ENCODE data around the gene SHOC1.
"Not testable (repeated sequence)": the region's sequence is repeated elsewhere in the genome, so short reads cannot be mapped to it uniquely, and the experiment has no call there.

The SHOC1 gene

GRCh38 chr9:111798786-111799185 lies 4.0 kb upstream of the SHOC1 start:
- H3K4me3 ChIP-seq (ENCODE audit: low read length), result no peak overlapping the region
- DNase-seq (ENCODE audit: low read depth), result no peak
- TF ChIP-seq CTCF (conservative IDR thresholded peaks at IDR 0.05; ENCODE audit: low read depth, low read length), result no peak

- no peak for TF ChIP-seq CTCF (conservative IDR thresholded peaks at IDR 0.05; ENCODE audit: low read depth, low read length)
- DNase-seq (ENCODE audit: low read depth), result no peak
- H3K4me3 ChIP-seq (ENCODE audit: low read length), result no peak overlapping the region
These were observed 761 bp upstream of the SHOC1 start for GRCh38 chr9:111795557-111795839.

GRCh38 chr9:111791821-111792220 lies 2.9 kb downstream of the SHOC1 start:
- not testable (repeated sequence) for DNase-seq (ENCODE audit: low read depth)

GRCh38 chr9:111789881-111790280 lies 4.9 kb downstream of the SHOC1 start:
- no peak overlapping the region for H3K4me3 ChIP-seq (ENCODE audit: low read length)
- no peak for TF ChIP-seq CTCF (conservative IDR thresholded peaks at IDR 0.05; ENCODE audit: low read depth, low read length)
- DNase-seq (ENCODE audit: low read depth), result no peak

More at GRCh38 chr9:111791821-111792220, 2.9 kb downstream of the SHOC1 start:
- not testable (repeated sequence) for H3K4me3 ChIP-seq (ENCODE audit: low read length)

GRCh38 chr9:111783857-111784256 lies 10.9 kb downstream of the SHOC1 start:
- DNase-seq (ENCODE audit: low read depth), result no peak
- no peak overlapping the region for H3K4me3 ChIP-seq (ENCODE audit: low read length)
- TF ChIP-seq CTCF (conservative IDR thresholded peaks at IDR 0.05; ENCODE audit: low read depth, low read length), result no peak

- no peak for TF ChIP-seq CTCF (conservative IDR thresholded peaks at IDR 0.05; ENCODE audit: low read depth, low read length)
- no peak for DNase-seq (ENCODE audit: low read depth)
- no peak overlapping the region for H3K4me3 ChIP-seq (ENCODE audit: low read length)
These were observed 11.3 kb downstream of the SHOC1 start for GRCh38 chr9:111783424-111783823.

- H3K4me3 ChIP-seq (ENCODE audit: low read length), result no peak overlapping the region
- no peak for TF ChIP-seq CTCF (conservative IDR thresholded peaks at IDR 0.05; ENCODE audit: low read depth, low read length)
- DNase-seq (ENCODE audit: low read depth), result no peak
These were observed 28.7 kb downstream of the SHOC1 start for GRCh38 chr9:111766066-111766465.

GRCh38 chr9:111762556-111762955 lies 32.2 kb downstream of the SHOC1 start:
- DNase-seq (ENCODE audit: low read depth), result no peak
- TF ChIP-seq CTCF (conservative IDR thresholded peaks at IDR 0.05; ENCODE audit: low read depth, low read length), result no peak

More at GRCh38 chr9:111762556-111762955, 32.2 kb downstream of the SHOC1 start:
- no peak overlapping the region for H3K4me3 ChIP-seq (ENCODE audit: low read length)

Data from retinal pigment epithelial cell (primary cell).